Testis (tissue), 2 donors: ENCODE results near the gene COPS9.

Experiments used
- POLR2A ChIP-seq: fragments of 450-650 bp; IDR thresholded peaks from one replicate; pipeline ENCODE4 v1.6.1; 2017; ENCODE audit warnings: antibody characterized with exemption, mild to moderate bottlenecking, moderate library complexity
- TF ChIP-seq, protein P1 (sequence below), 3 experiments: fragments of 450-650 bp in 2 of 3; fragments of 200-600 bp in 1 of 3; sonication (generic) in 1 of 3; IDR thresholded peaks; one replicate each; pipeline ENCODE4 v1.5.1; 2016 to 2019; ENCODE audit warnings: antibody characterized with exemption in 3 of 3, mild to moderate bottlenecking in 2 of 3, moderate library complexity in 1 of 3

- TF ChIP-seq, protein P1, sequence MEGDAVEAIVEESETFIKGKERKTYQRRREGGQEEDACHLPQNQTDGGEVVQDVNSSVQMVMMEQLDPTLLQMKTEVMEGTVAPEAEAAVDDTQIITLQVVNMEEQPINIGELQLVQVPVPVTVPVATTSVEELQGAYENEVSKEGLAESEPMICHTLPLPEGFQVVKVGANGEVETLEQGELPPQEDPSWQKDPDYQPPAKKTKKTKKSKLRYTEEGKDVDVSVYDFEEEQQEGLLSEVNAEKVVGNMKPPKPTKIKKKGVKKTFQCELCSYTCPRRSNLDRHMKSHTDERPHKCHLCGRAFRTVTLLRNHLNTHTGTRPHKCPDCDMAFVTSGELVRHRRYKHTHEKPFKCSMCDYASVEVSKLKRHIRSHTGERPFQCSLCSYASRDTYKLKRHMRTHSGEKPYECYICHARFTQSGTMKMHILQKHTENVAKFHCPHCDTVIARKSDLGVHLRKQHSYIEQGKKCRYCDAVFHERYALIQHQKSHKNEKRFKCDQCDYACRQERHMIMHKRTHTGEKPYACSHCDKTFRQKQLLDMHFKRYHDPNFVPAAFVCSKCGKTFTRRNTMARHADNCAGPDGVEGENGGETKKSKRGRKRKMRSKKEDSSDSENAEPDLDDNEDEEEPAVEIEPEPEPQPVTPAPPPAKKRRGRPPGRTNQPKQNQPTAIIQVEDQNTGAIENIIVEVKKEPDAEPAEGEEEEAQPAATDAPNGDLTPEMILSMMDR (IDR thresholded peaks at IDR 0.05), result no peak
- TF ChIP-seq POLR2A, result no peak
These were observed 17.3 kb upstream of the COPS9 start for GRCh38 chr2:240153418-240153817.
